ENCODE data around the gene TRIP6. TPM values are rescaled to one million over a fixed set of nuclear protein-coding genes. Genes with fewer than 3 reads are reported as not detected.

TRIP6 gene
- total and polyA plus RNA-seq, 2 donors (not counting 1 experiment from before 2014, with no cell fraction given), result 6.8 to 13.8 TPM

- ChIA-PET POLR2A (no interaction called here), CTCF (no interaction called here)
- no peak overlapping the region for H3K4me2 ChIP-seq (replicated peaks; ENCODE audit: low read depth, low read length, poor library complexity, severe bottlenecking)
- no peaks in the 10 kb centered on the region for H4K20me1 ChIP-seq (ENCODE audit: control insufficient read depth, insufficient read depth, low read length, poor library complexity, severe bottlenecking)
- Mint-ChIP-seq H3K9me3 (ENCODE audit: insufficient read depth) (no peaks in the 10 kb centered on the region), H3K4me3 (no peak overlapping the region), H3K4me1 (no peaks in the 10 kb centered on the region), H3K27ac (no peak overlapping the region), H3K27me3 (peaks cover 44% of the 10 kb centered on the region)
- intact Hi-C loops (cut with micrococcal nuclease), result no loop called here
- H2AFZ ChIP-seq (ENCODE audit: insufficient read depth, low read depth, low read length, poor library complexity, severe bottlenecking), result no peak overlapping the region
- no peak overlapping the region for H3K27ac ChIP-seq (ENCODE audit: low read length in 2 of 2)
- ATAC-seq (ENCODE audit: low read depth), result no peak
- H3K9me3 ChIP-seq (ENCODE audit: control extremely low read depth in 1 of 3, control insufficient read depth in 2 of 3, insufficient read depth in 1 of 3, low read length in 2 of 3), result no peaks in the 10 kb centered on the region
- no peaks in the 10 kb centered on the region for H3K27me3 ChIP-seq (replicated peaks in 1 of 4; ENCODE audit: control extremely low read depth in 1 of 4, control insufficient read depth in 3 of 4, insufficient read depth in 4 of 4, low read length in 3 of 4)
- no peak for TF ChIP-seq EZH2 (IDR thresholded peaks at IDR 0.05; ENCODE audit: borderline replicate concordance, insufficient read depth, low read depth, low read length, poor library complexity, severe bottlenecking)
- TF ChIP-seq CTCF (IDR thresholded peaks at IDR 0.05), result no peak
- H3K4me3 ChIP-seq (ENCODE audit: control extremely low read depth in 1 of 5, extremely low read depth in 1 of 5, insufficient read depth in 1 of 5, low read depth in 2 of 5, low read length in 4 of 5), result no peak overlapping the region
- no peak for DNase-seq
- H3K79me2 ChIP-seq (ENCODE audit: control insufficient read depth, insufficient read depth, low read length), result no peaks in the 10 kb centered on the region
- H3K9ac ChIP-seq (ENCODE audit: low read length), result no peak overlapping the region
- no peaks in the 10 kb centered on the region for H3K36me3 ChIP-seq (replicated peaks in 1 of 2; ENCODE audit: control extremely low read depth in 1 of 2, control insufficient read depth in 1 of 2, extremely low read depth in 1 of 2, insufficient read depth in 2 of 2, low read length in 1 of 2)
- H3K4me1 ChIP-seq (ENCODE audit: control insufficient read depth in 2 of 2, insufficient read depth in 2 of 2, low read length in 2 of 2), result no peaks in the 10 kb centered on the region
Measured at GRCh38 chr7:100921039-100921438, 53.9 kb downstream of the TRIP6 start.

Small RNA genes within 50 kb of the gene (small RNA-seq; reads per million reads assigned to genes)
- gene RN7SL549P (ENCODE audit: insufficient read length, low read depth, low replicate concordance) (not detected), gene RN7SL750P (ENCODE audit: insufficient read length, low read depth, low replicate concordance) (not detected)

Other genes with a start within 250 kb of the TRIP6 start
- gene TFR2, start 225.8 kb upstream of the TRIP6 start, total RNA-seq, result 8.3 and 10.0 TPM in 2 replicates
- gene TFR2, start 225.8 kb upstream of the TRIP6 start, polyA plus RNA-seq, result 4.2 and 5.9 TPM in 2 replicates
- gene ACTL6B, start 210.9 kb upstream of the TRIP6 start, total RNA-seq, result not detected in 2 replicates
- not detected in 2 replicates for gene ACTL6B, start 210.9 kb upstream of the TRIP6 start, polyA plus RNA-seq
- 127 TPM in 2 replicates for gene GNB2, start 193.6 kb upstream of the TRIP6 start, total RNA-seq
- gene GNB2, start 193.6 kb upstream of the TRIP6 start, polyA plus RNA-seq, result 211 and 221 TPM in 2 replicates
- 134 and 140 TPM in 2 replicates for gene GIGYF1, start 173.1 kb upstream of the TRIP6 start, total RNA-seq
- 45.9 and 47.1 TPM in 2 replicates for gene GIGYF1, start 173.1 kb upstream of the TRIP6 start, polyA plus RNA-seq
- gene POP7, start 161.3 kb upstream of the TRIP6 start, total RNA-seq, result 13.0 and 14.4 TPM in 2 replicates
- 8.8 and 15.2 TPM in 2 replicates for gene POP7, start 161.3 kb upstream of the TRIP6 start, polyA plus RNA-seq
- gene EPO, start 146.9 kb upstream of the TRIP6 start, total RNA-seq, result not detected in 2 replicates
- 0.10 TPM in 1 of 2 replicates, not detected in the other for gene EPO, start 146.9 kb upstream of the TRIP6 start, polyA plus RNA-seq
- gene ZAN, start 133.8 kb upstream of the TRIP6 start, total RNA-seq, result not detected in 2 replicates
- gene ZAN, start 133.8 kb upstream of the TRIP6 start, polyA plus RNA-seq, result not detected in 2 replicates
- 3.3 and 3.9 TPM in 2 replicates for gene EPHB4, start 39.9 kb upstream of the TRIP6 start, total RNA-seq
- 12.0 and 15.2 TPM in 2 replicates for gene EPHB4, start 39.9 kb upstream of the TRIP6 start, polyA plus RNA-seq
- 77.4 and 80.1 TPM in 2 replicates for gene SLC12A9, start 14.7 kb upstream of the TRIP6 start, total RNA-seq
- 71.9 and 80.0 TPM in 2 replicates for gene SLC12A9, start 14.7 kb upstream of the TRIP6 start, polyA plus RNA-seq
- 209 and 224 TPM in 2 replicates for gene SRRT, start 7.7 kb downstream of the TRIP6 start, total RNA-seq
- 198 TPM in 2 replicates for gene SRRT, start 7.7 kb downstream of the TRIP6 start, polyA plus RNA-seq
- 3.9 and 4.3 TPM in 2 replicates for gene UFSP1, start 22.3 kb downstream of the TRIP6 start, total RNA-seq
- gene UFSP1, start 22.3 kb downstream of the TRIP6 start, polyA plus RNA-seq, result 1.2 and 3.6 TPM in 2 replicates
- gene ACHE, start 28.5 kb downstream of the TRIP6 start, total RNA-seq, result 0.15 and 0.24 TPM in 2 replicates
- 0.13 and 0.37 TPM in 2 replicates for gene ACHE, start 28.5 kb downstream of the TRIP6 start, polyA plus RNA-seq
- gene MUC3A, start 82.1 kb downstream of the TRIP6 start, total RNA-seq, result not detected in 2 replicates
- gene MUC3A, start 82.1 kb downstream of the TRIP6 start, polyA plus RNA-seq, result not detected in 2 replicates
- not detected in 2 replicates for gene MUC12, start 102.2 kb downstream of the TRIP6 start, total RNA-seq
- gene MUC12, start 102.2 kb downstream of the TRIP6 start, polyA plus RNA-seq, result 0.81 TPM in 1 of 2 replicates, not detected in the other
- not detected in 2 replicates for gene MUC17, start 152.7 kb downstream of the TRIP6 start, total RNA-seq
- not detected in 2 replicates for gene MUC17, start 152.7 kb downstream of the TRIP6 start, polyA plus RNA-seq
- 76.1 and 85.7 TPM in 2 replicates for gene TRIM56, start 218.1 kb downstream of the TRIP6 start, total RNA-seq
- 8.4 and 11.0 TPM in 2 replicates for gene TRIM56, start 218.1 kb downstream of the TRIP6 start, polyA plus RNA-seq

All from B cell (primary cell).